ENCODE measurements around the gene ERMN.

ERMN gene

DNA sequence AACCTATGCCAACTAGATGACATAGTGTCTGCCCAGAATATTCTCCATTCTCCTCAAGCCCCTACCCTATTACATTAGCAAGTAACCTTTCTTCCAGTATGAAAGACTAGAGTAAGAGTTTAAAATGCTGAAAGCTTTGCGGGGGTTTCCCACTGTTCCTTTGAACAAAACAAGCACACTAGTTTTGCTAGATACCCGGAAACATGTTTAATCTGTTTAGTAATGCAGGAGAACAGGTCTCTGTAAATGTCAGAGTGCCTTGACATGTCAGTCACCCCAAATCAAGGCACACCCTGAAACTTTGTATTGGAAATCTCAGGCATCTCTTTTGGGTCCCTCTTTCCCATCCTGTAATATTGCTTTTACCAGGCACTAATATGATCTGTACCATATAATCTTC lies 56.6 kb downstream of the ERMN start:
- Histone ChIP-seq H3K27me3 (ENCODE audit: insufficient read depth, low read length) (peaks cover 2% of the 10 kb centered on the region), H2AFZ (ENCODE audit: low read depth, low read length) (no peak overlapping the region), H3K4me3 (ENCODE audit: low read length) (no peak overlapping the region), H3K36me3 (ENCODE audit: insufficient read depth, low read length) (no peaks in the 10 kb centered on the region), H3K9me3 (ENCODE audit: low read length) (no peaks in the 10 kb centered on the region), H3K4me1 (ENCODE audit: insufficient read depth, low read length) (no peaks in the 10 kb centered on the region)
